ENCODE data around the gene RBM43. TPM values are rescaled to one million over a fixed set of nuclear protein-coding genes. Genes with fewer than 3 reads are reported as not detected.

RBM43 gene
- total and polyA plus RNA-seq, 4 donors: 3.0 to 17.8 (median 5.7) TPM

DNA sequence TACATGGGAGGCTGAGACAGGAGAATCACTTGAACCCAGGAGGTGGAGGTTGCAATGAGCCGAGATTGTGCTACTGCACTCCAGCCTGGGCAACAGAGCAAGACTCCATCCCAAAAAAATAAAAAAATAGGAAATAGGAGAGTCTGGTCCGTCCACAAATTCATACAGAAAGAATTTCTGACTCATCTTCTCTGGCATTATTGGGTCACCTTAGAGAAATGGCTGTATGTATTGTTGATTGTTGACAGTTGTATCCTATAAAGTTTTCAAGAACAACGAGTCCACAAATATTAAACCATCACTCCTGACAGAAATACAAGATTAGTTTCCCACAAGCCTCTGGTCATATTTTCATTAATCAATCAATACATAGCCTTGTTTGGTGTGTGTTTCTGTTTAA, 20.4 kb downstream of the RBM43 start:
- Histone ChIP-seq H3K4me1 (ENCODE audit: control insufficient read depth in 5 of 5, insufficient read depth in 5 of 5, low read length in 5 of 5) (peaks cover 0 to 5% (median 0%) of the 10 kb centered on the region in 5 donors), H3K27ac (ENCODE audit: low read depth in 1 of 2, low read length in 1 of 2) (no peak overlapping the region), H3K9me3 (ENCODE audit: control insufficient read depth in 4 of 4, insufficient read depth in 3 of 4, low read length in 3 of 4) (no peaks in the 10 kb centered on the region), H3K4me3 (no peak overlapping the region), H3K27me3 (ENCODE audit: control insufficient read depth in 3 of 3, insufficient read depth in 3 of 3, low read length in 2 of 3) (no peaks in the 10 kb centered on the region), H3K9ac (ENCODE audit: insufficient read depth in 1 of 2, low read length in 2 of 2) (no peak overlapping the region), H3K36me3 (ENCODE audit: control insufficient read depth in 4 of 4, insufficient read depth in 4 of 4, low read length in 4 of 4) (no peaks in the 10 kb centered on the region)
- no peak for ATAC-seq (ENCODE audit: insufficient read depth, low FRiP score)
- WGBS, 2 donors: 83 to 93% methylated on average over 3 of the region's 3 CpGs
- TF ChIP-seq, protein P1, sequence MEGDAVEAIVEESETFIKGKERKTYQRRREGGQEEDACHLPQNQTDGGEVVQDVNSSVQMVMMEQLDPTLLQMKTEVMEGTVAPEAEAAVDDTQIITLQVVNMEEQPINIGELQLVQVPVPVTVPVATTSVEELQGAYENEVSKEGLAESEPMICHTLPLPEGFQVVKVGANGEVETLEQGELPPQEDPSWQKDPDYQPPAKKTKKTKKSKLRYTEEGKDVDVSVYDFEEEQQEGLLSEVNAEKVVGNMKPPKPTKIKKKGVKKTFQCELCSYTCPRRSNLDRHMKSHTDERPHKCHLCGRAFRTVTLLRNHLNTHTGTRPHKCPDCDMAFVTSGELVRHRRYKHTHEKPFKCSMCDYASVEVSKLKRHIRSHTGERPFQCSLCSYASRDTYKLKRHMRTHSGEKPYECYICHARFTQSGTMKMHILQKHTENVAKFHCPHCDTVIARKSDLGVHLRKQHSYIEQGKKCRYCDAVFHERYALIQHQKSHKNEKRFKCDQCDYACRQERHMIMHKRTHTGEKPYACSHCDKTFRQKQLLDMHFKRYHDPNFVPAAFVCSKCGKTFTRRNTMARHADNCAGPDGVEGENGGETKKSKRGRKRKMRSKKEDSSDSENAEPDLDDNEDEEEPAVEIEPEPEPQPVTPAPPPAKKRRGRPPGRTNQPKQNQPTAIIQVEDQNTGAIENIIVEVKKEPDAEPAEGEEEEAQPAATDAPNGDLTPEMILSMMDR (IDR thresholded peaks at IDR 0.05; ENCODE audit: control extremely low read depth, extremely low read depth): no peak
- DNase-seq: no peak

DNA sequence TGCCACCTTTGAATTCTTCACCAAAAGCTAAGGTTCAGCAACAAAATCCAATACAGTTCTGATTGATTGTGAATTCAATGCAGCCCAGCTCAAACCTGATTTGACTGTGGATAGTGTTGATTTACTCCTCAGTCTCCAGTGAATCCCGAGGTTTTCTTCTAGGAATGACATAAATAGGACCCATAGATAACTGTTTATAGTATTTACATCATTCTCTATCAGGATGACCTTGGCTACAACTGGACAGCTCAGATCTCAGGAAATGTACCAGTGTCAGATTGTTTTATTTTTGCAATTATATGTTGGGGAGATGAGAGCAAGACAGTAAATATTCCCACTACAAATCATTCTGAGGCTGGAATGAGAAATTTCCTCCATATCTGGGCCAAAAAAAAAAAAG, 21.2 kb downstream of the RBM43 start:
- ATAC-seq (ENCODE audit: insufficient read depth, low FRiP score): no peak
- Histone ChIP-seq H3K4me1 (ENCODE audit: control insufficient read depth in 5 of 5, insufficient read depth in 5 of 5, low read length in 5 of 5) (peaks cover 0 to 5% (median 0%) of the 10 kb centered on the region in 5 donors), H3K9me3 (ENCODE audit: control insufficient read depth in 4 of 4, insufficient read depth in 3 of 4, low read length in 3 of 4) (no peaks in the 10 kb centered on the region), H3K9ac (ENCODE audit: insufficient read depth in 1 of 2, low read length in 2 of 2) (no peak overlapping the region), H3K27me3 (ENCODE audit: control insufficient read depth in 3 of 3, insufficient read depth in 3 of 3, low read length in 2 of 3) (no peaks in the 10 kb centered on the region), H3K4me3 (no peak overlapping the region), H3K27ac (ENCODE audit: low read depth in 1 of 2, low read length in 1 of 2) (no peak overlapping the region), H3K36me3 (ENCODE audit: control insufficient read depth in 4 of 4, insufficient read depth in 4 of 4, low read length in 4 of 4) (no peaks in the 10 kb centered on the region)
- no peak for DNase-seq
- TF ChIP-seq, protein P1 (IDR thresholded peaks at IDR 0.05; ENCODE audit: control extremely low read depth, extremely low read depth): no peak
- 50 to 87% methylated on average over 1 of the region's 1 CpG for WGBS, 2 donors

DNA sequence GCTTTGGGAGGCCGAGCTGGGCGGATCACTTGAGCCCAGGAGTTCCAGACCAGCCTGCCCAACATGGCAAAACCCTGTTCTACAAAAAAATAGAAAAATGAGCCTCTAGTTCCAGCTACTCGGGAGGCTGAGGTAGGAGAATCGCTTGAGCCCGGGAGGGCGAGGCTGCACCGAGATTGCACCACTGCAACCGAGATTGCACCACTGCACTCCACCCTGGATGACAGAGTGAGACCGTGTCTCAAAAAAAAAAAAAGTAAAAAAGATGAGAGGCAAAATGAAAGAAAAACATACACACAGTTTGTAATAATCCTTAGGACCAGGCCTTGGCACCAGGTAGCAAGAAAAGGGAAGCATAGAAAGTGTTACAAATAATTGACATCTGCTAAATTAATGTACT, 22.0 kb downstream of the RBM43 start:
- H3K4me3 ChIP-seq: no peak overlapping the region
- DNase-seq (no peak), ATAC-seq (ENCODE audit: insufficient read depth, low FRiP score) (no peak)
- no peak overlapping the region for H3K27ac ChIP-seq (ENCODE audit: low read depth in 1 of 2, low read length in 1 of 2)
- H3K9me3 ChIP-seq (ENCODE audit: control insufficient read depth in 4 of 4, insufficient read depth in 3 of 4, low read length in 3 of 4): no peaks in the 10 kb centered on the region
- 58 to 78% methylated on average over 9 of the region's 9 CpGs for WGBS, 2 donors
- peaks cover 0 to 5% (median 0%) of the 10 kb centered on the region in 5 donors for H3K4me1 ChIP-seq (ENCODE audit: control insufficient read depth in 5 of 5, insufficient read depth in 5 of 5, low read length in 5 of 5)
- TF ChIP-seq, protein P1 (IDR thresholded peaks at IDR 0.05; ENCODE audit: control extremely low read depth, extremely low read depth): no peak
- no peaks in the 10 kb centered on the region for H3K36me3 ChIP-seq (ENCODE audit: control insufficient read depth in 4 of 4, insufficient read depth in 4 of 4, low read length in 4 of 4)
- no peak overlapping the region for H3K9ac ChIP-seq (ENCODE audit: insufficient read depth in 1 of 2, low read length in 2 of 2)
- no peaks in the 10 kb centered on the region for H3K27me3 ChIP-seq (ENCODE audit: control insufficient read depth in 3 of 3, insufficient read depth in 3 of 3, low read length in 2 of 3)

All from lung (tissue), 12 donors.